H9 (cell line): ENCODE results near the gene CCDC149. TPM values are rescaled to one million over a fixed set of nuclear protein-coding genes. Genes with fewer than 3 reads are reported as not detected.

Experiments
- DNase-seq: peaks from one replicate; pipeline ENCODE4 v3.0.0-alpha.2; 2017
- H2AFZ ChIP-seq: one replicate; pipeline ENCODE4 v1.6.1; 2013; ENCODE audit warnings: mild to moderate bottlenecking, low read length, control low read depth, moderate library complexity
- H2AK5ac ChIP-seq: 2 replicates; pipeline ENCODE4 v1.6.1; 2013; ENCODE audit warnings: low read length, control low read depth, mixed read lengths; ENCODE audit not compliant: insufficient read length
- H2BK120ac ChIP-seq: one replicate; pipeline ENCODE4 v1.6.1; 2013; ENCODE audit warnings: low read depth, mild to moderate bottlenecking, low read length, control low read depth, inconsistent platforms; ENCODE audit not compliant: poor library complexity, severe bottlenecking
- H2BK12ac ChIP-seq: 2 replicates; pipeline ENCODE4 v1.6.1; 2013; ENCODE audit warnings: low read length, control low read depth, mixed read lengths, low read depth; ENCODE audit not compliant: insufficient read length
- H2BK15ac ChIP-seq: 2 replicates; pipeline ENCODE4 v1.6.1; 2013; ENCODE audit warnings: low read depth, low read length, control low read depth
- H2BK20ac ChIP-seq: one replicate; pipeline ENCODE4 v1.6.1; 2013; ENCODE audit warnings: low read depth, mild to moderate bottlenecking, low read length, control low read depth, inconsistent platforms; ENCODE audit not compliant: poor library complexity, severe bottlenecking
- H2BK5ac ChIP-seq: 2 replicates; pipeline ENCODE4 v1.6.1; 2013; ENCODE audit warnings: low read length, control low read depth, mixed read lengths; ENCODE audit not compliant: insufficient read length
- H3K14ac ChIP-seq: 2 replicates; pipeline ENCODE4 v1.6.1; 2013; ENCODE audit warnings: low read length, control low read depth; ENCODE audit not compliant: insufficient read depth
- H3K18ac ChIP-seq: 2 replicates; pipeline ENCODE4 v1.6.1; 2013; ENCODE audit warnings: low read depth, mild to moderate bottlenecking, mixed read lengths, low read length, control low read depth; ENCODE audit not compliant: insufficient read length
- H3K23ac ChIP-seq: 2 replicates; pipeline ENCODE4 v1.6.1; 2013; ENCODE audit warnings: low read length, control low read depth, mixed read lengths, low read depth; ENCODE audit not compliant: insufficient read length
- H3K23me2 ChIP-seq: 2 replicates; pipeline ENCODE4 v1.6.1; 2013; ENCODE audit warnings: low read depth, mild to moderate bottlenecking, mixed read lengths, low read length, control low read depth; ENCODE audit not compliant: insufficient read length, poor library complexity, severe bottlenecking
- H3K27ac ChIP-seq: 2 replicates; pipeline ENCODE4 v1.5.1; 2013; ENCODE audit warnings: low read length, control low read depth, mixed read lengths, low read depth; ENCODE audit not compliant: insufficient read length
- H3K27me3 ChIP-seq: 2 replicates; pipeline ENCODE4 v1.6.1; 2013; ENCODE audit warnings: low read length, control low read depth, inconsistent platforms; ENCODE audit not compliant: insufficient read depth
- H3K4ac ChIP-seq: 2 replicates; pipeline ENCODE4 v1.6.1; 2013; ENCODE audit warnings: low read depth, mild to moderate bottlenecking, control low read depth, inconsistent platforms, low read length, moderate library complexity
- H3K4me1 ChIP-seq: 2 replicates; pipeline ENCODE4 v1.6.1; 2013; ENCODE audit warnings: low read length, control low read depth, inconsistent platforms; ENCODE audit not compliant: insufficient read depth
- H3K4me2 ChIP-seq: 2 replicates; pipeline ENCODE4 v1.6.1; 2013; ENCODE audit warnings: low read length, control low read depth, mixed read lengths; ENCODE audit not compliant: insufficient read length, insufficient read depth
- H3K56ac ChIP-seq: 2 replicates; pipeline ENCODE4 v1.6.1; 2013; ENCODE audit warnings: low read depth, mild to moderate bottlenecking, mixed read lengths, low read length, control low read depth; ENCODE audit not compliant: insufficient read length
- H3K79me1 ChIP-seq: 2 replicates; pipeline ENCODE4 v1.6.1; 2013; ENCODE audit warnings: low read depth, mild to moderate bottlenecking, moderate library complexity, low read length, control low read depth, inconsistent platforms; ENCODE audit not compliant: insufficient read depth, poor library complexity, severe bottlenecking
- H3K79me2 ChIP-seq: 2 replicates; pipeline ENCODE4 v1.6.1; 2013; ENCODE audit warnings: low read length, control low read depth, inconsistent platforms; ENCODE audit not compliant: insufficient read depth
- H3K9ac ChIP-seq: 2 replicates; pipeline ENCODE4 v1.6.1; 2013; ENCODE audit warnings: low read length, control low read depth, mixed read lengths; ENCODE audit not compliant: insufficient read length; ENCODE audit errors: extremely low read depth
- H3K9me3 ChIP-seq: one replicate; pipeline ENCODE4 v1.6.1; 2013; ENCODE audit warnings: low read depth, low read length, inconsistent platforms; ENCODE audit not compliant: control insufficient read depth
- H3T11ph ChIP-seq: one replicate; pipeline ENCODE4 v1.6.1; 2013; ENCODE audit warnings: mild to moderate bottlenecking, low read length, control low read depth, inconsistent platforms
- H4K20me1 ChIP-seq: one replicate; pipeline ENCODE4 v1.6.1; 2013; ENCODE audit not compliant: control insufficient read depth, insufficient read length, insufficient read depth
- H4K5ac ChIP-seq: 2 replicates; pipeline ENCODE4 v1.6.1; 2013; ENCODE audit warnings: low read depth, mild to moderate bottlenecking, mixed read lengths, low read length, control low read depth; ENCODE audit not compliant: insufficient read length
- H4K8ac ChIP-seq: replicated peaks from 2 replicates; pipeline ENCODE4 v1.6.1; 2013; ENCODE audit warnings: low read length, control low read depth, mixed read lengths, low read depth; ENCODE audit not compliant: insufficient read length
- H4K91ac ChIP-seq: 2 replicates; pipeline ENCODE4 v1.6.1; 2013; ENCODE audit warnings: low read depth, mild to moderate bottlenecking, moderate library complexity, mixed read lengths, low read length, control low read depth; ENCODE audit not compliant: insufficient read length
- H3K27ac Mint-ChIP-seq, 3 experiments: 2 replicates in 2 of 3; 3 replicates in 1 of 3; pipeline ENCODE4 v1.8.0; 2020 to 2021; ENCODE audit warnings: mixed read lengths in 3 of 3, mild to moderate bottlenecking in 1 of 3, moderate library complexity in 1 of 3
- H3K27me3 Mint-ChIP-seq: 2 replicates; pipeline ENCODE4 v1.8.0; 2021; ENCODE audit warnings: low read depth, mild to moderate bottlenecking, moderate library complexity, mixed read lengths
- H3K36me3 Mint-ChIP-seq, 3 experiments: 2 replicates in 2 of 3; 3 replicates in 1 of 3; pipeline ENCODE4 v1.8.0; 2020 to 2021; ENCODE audit warnings: low read depth in 3 of 3, mixed read lengths in 3 of 3; ENCODE audit not compliant: insufficient read depth in 1 of 3
- H3K4me1 Mint-ChIP-seq, 2 experiments: 2 replicates each; pipeline ENCODE4 v1.8.0; 2020; ENCODE audit warnings: mixed read lengths in 2 of 2
- H3K4me3 Mint-ChIP-seq, 2 experiments: 2 replicates in 1 of 2; 3 replicates in 1 of 2; pipeline ENCODE4 v1.8.0; 2020 to 2021; ENCODE audit warnings: mild to moderate bottlenecking in 2 of 2, mixed read lengths in 2 of 2, moderate library complexity in 1 of 2
- H3K9me3 Mint-ChIP-seq, 2 experiments: 2 replicates in 1 of 2; 3 replicates in 1 of 2; pipeline ENCODE4 v1.8.0; 2020; ENCODE audit warnings: mild to moderate bottlenecking in 2 of 2, mixed read lengths in 2 of 2, moderate library complexity in 1 of 2
- WGBS: extraction: QIAGEN DNeasy Blood & Tissue Kit; methylation state at CpG from one replicate; pipeline ENCODE4 v1.1.7; 2013; ENCODE audit warnings: missing lambda C conversion rate, low lambda C conversion rate, mixed read lengths; ENCODE audit not compliant: insufficient read length; ENCODE audit errors: extremely low coverage; 5-methylcytosine and 5-hydroxymethylcytosine counted together
- total RNA-seq: library from RNA; stranded (reverse); gene quantifications from 2 replicates; pipeline ENCODE4 v1.2.1, GENCODE V29; 2021
- TF ChIP-seq, protein P1 (sequence below): fragments of 200-600 bp; sonication (generic); conservative IDR thresholded peaks from 3 replicates; pipeline ENCODE4 v1.8.0; 2021; ENCODE audit warnings: antibody characterized with exemption, mild to moderate bottlenecking

CCDC149 gene
- total RNA-seq, 1 experiment from 2014 or later: 4.5 TPM

DNA sequence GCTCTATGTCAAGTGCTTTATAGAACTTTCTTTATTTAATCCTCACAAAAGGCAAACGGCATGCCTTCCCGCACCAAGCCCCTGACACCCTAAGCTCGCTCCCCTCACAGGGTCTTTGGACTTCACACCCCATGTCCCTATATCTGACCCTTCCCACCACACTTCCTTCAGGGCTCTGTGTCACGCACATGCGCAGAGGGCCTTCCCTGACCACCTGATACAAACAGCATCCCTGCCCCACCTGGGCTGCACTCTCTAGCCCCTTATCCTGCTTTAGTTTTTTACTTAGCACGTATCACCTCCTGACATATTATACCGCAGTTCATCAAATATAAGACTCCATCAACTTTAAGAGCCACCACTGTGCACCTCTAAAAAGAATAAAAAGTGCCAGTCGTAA, 67.7 kb downstream of the CCDC149 start:
- Histone ChIP-seq H3K4me2 (no peak overlapping the region), H3K79me2 (no peaks in the 10 kb centered on the region), H4K91ac (no peak overlapping the region), H3K9ac (no peak overlapping the region), H3K79me1 (no peaks in the 10 kb centered on the region), H3K4me1 (0 out of 2 replicates have a peak, but pooled peaks cover 3% of the 10 kb centered on the region), H2BK120ac (no peak overlapping the region), H3K4ac (no peak overlapping the region), H3K9me3 (no peaks in the 10 kb centered on the region), H4K20me1 (no peaks in the 10 kb centered on the region), H3T11ph (no peak overlapping the region), H3K23ac (no peak overlapping the region), H4K5ac (no peak overlapping the region), H3K27me3 (no peaks in the 10 kb centered on the region), H3K18ac (no peak overlapping the region), H3K56ac (no peak overlapping the region), H2BK12ac (no peak overlapping the region), H2BK20ac (no peak overlapping the region), H3K27ac (no peak overlapping the region), H2AFZ (no peak overlapping the region), H2BK15ac (no peak overlapping the region), H4K8ac (no peak overlapping the region), H3K14ac (no peak overlapping the region), H2AK5ac (no peak overlapping the region), H3K23me2 (no peaks in the 10 kb centered on the region), H2BK5ac (no peak overlapping the region)
- peaks cover 1% of the 10 kb centered on the region; the same call in 1 of the 2 replicates for H3K27me3 Mint-ChIP-seq
- no peaks in the 10 kb centered on the region for H3K36me3 Mint-ChIP-seq
- TF ChIP-seq, protein P1, sequence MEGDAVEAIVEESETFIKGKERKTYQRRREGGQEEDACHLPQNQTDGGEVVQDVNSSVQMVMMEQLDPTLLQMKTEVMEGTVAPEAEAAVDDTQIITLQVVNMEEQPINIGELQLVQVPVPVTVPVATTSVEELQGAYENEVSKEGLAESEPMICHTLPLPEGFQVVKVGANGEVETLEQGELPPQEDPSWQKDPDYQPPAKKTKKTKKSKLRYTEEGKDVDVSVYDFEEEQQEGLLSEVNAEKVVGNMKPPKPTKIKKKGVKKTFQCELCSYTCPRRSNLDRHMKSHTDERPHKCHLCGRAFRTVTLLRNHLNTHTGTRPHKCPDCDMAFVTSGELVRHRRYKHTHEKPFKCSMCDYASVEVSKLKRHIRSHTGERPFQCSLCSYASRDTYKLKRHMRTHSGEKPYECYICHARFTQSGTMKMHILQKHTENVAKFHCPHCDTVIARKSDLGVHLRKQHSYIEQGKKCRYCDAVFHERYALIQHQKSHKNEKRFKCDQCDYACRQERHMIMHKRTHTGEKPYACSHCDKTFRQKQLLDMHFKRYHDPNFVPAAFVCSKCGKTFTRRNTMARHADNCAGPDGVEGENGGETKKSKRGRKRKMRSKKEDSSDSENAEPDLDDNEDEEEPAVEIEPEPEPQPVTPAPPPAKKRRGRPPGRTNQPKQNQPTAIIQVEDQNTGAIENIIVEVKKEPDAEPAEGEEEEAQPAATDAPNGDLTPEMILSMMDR: no peak
- H3K4me1 Mint-ChIP-seq: peaks cover 14 to 24% of the 10 kb centered on the region in 2 experiments
- H3K9me3 Mint-ChIP-seq: no peaks in the 10 kb centered on the region
- H3K27ac Mint-ChIP-seq: no peak overlapping the region
- no peak for DNase-seq
- H3K4me3 Mint-ChIP-seq: no peak overlapping the region
- WGBS: no CpG with 5 or more reads among the region's 8 CpGs
